NCI-H2196 treated with DMSO at 0.1 percent for 48 hours (cell line): ENCODE measurements around the gene TCEAL3.
"Not testable (repeated sequence)": the region's sequence is repeated elsewhere in the genome, so short reads cannot be mapped to it uniquely, and the experiment has no call there.

ENCODE experiments used
- DNase-seq: peaks from one replicate; lab custom pipeline; 2025; ENCODE audit not compliant: unreplicated experiment; lab: John Stamatoyannopoulos, UW

TCEAL3 gene, protein sequence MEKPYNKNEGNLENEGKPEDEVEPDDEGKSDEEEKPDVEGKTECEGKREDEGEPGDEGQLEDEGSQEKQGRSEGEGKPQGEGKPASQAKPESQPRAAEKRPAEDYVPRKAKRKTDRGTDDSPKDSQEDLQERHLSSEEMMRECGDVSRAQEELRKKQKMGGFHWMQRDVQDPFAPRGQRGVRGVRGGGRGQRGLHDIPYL

DNA sequence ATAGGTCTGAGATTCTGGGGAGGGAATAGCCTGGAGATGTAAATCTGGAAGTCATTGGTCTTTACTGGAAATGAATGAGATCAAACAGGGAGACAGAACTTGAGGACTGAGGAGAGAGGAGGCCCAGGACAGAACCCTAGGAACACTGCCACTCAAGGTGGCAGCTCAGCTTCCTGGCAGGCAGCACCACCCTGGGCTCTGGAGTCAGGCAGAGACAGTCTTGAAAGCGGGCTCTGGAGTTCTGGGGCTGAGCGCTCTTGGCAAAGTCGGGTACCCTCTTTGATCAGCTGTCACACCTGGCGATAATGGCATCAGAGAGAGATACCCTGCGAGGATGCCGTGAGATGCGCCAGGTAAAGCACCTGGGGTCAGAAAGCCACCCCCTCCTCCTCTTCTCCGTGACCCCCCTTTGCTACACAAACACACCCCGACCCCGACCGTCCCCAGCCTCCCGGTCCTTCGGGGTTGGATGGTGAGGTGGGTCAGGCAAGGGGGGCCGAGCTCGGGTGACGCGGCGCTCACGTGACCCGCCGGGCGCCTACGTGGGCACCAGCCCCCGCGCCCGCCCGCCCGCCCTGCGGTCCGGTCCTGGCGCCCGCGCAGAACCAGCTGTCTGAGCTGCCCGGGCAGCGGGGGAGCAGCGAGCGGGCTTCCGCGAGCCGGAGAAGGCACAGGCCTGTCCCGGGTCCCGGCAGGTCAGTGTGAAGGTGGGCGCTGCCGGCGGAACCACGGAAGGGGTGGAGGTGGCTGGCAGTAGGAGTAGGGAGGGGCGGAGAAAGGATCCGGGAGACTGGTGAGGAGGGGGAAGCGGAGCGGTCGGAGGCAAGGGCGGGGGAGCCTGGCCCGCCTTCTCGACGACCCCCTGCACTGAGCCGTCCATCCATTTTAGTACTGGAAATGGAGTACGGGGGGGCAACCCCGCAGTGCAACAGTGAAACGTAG, at the start of gene TCEAL3:
Gene TCEAL3, plus strand, starts transcription at position 600 of the 942 bp plus-strand sequence. CDS start 1,102 bp downstream, outside the sequence.
- DNase-seq, result no peak

DNA sequence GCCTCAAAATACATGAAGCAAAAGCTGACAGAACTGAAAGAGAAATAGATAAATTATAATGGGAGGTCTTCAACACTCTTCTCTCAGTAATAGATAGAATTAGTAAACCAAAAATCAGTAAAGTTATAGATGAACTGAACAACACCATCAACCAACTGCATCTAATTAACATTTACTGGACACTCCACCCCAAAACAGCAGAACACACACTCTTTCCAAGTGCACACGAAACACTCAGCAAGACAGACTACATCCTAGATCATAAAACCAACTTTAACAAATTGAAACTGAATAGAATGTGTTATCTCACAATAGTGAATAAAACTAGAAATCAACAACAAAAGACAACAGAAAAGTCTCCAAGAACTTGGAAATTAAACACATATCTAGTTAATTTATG, 47.5 kb upstream of the TCEAL3 start:
- no peak for DNase-seq

DNA sequence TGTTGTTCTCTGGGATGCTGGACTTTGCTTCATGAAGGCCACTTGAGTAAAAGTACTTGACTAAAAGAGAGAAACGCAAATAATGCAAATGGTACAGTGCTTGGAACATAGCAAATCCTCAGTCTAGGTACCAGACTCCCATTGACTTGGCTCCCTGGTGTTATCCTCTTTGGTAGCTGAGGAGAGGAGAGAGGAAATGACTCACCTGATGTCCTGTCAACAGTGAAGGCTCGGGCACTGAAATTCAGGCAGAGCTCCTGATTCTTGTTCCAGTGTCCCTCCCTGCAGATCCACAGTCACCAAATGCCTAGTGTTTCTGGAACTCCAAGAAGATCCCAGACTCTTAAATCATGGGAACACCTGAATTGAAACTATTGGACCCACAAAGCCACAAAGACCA, 45.0 kb upstream of the TCEAL3 start:
- DNase-seq, result no peak

DNA sequence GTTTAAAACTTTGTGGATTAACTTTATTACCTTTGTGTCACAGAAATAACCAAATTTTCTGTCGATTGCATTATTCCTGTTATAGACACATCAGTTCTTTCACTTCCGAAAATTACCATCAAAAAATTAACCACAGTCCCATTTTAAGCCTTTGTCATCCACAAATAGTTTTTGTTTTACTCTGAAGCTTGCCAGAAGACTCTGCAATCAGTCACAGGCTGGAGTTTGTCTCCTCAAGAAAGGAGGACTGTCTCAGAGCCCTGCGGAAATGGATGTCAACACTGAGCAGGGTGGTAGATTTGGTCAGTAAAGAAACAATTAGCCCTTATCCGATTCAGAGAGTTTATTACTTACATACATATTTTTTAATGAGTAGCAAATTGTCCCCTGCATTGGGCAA, 42.6 kb upstream of the TCEAL3 start:
- no peak for DNase-seq

DNA sequence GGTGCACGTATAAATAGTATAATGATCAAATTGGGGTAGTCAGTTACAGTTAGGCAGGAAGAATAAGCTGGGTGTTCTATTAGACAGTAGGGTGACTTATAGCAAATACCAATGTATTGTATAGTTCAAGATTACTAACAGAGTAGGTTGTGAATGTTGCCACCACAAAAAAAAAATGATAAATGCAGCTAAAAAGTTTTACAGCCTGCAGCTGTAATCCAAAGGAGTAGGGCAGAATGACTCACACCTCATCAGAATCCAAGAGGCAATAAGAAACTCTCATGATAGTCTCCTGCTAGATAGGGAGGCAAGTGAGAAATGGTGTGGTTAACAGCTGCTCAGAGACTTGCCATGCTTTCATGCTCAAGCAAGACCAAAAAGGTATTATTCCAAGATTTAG, 42.0 kb upstream of the TCEAL3 start:
- no peak for DNase-seq

DNA sequence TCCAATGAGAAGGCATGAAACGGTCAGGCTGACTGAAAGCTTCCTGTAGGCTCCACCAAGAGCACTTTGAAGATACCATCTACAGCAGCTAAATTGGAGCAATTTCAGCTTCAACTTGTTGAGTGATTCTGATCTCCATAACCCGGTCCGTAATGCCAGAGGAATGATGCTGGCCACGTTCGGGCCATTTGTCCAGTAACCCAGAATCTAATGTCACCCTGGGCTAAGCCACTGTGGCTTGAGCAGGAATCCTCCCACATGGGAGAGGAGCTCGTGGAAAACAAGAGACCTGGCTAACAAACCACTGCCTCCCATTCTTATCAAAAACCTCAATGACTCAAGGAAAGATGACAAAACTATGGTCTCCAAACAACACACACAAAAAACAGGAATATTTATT, 36.6 kb upstream of the TCEAL3 start:
- no peak for DNase-seq

DNA sequence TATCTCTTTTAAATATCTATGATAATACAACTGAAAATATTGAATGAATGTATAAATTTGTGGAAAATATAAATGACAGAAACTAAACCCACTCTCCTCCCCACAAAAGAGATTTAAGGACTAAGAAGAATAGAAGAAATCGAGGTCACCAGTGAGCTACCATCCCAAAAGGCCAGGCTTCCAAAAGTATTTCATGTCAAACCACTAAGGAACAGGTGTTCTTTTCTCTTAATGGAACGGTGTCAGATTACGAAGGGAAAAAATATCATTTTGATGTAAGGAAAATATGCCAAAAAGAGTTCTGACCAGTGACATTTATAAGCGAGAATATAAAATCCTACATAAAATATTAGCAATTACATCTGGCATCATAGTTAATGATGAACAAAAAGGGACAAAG, 36.0 kb upstream of the TCEAL3 start:
- no peak for DNase-seq

DNA sequence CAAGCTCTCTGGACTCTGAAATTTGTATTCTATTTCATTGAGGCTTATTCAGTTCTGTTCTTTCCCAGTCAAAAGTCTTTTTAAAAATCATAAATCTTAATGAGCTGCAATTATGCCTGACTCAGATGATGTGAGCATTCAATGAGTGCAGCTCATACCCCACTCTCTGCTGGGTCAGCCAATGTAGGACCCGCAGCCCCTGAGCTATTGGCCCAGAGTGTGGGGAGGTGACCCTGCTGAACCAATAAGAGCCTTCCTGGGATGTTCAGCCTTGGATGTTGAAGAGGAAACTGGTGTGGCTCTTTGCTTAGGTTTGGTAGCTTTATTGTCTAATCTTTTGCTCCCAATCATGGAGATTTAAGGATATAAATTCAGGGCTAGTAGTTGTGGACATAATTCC, 34.6 kb upstream of the TCEAL3 start:
- no peak for DNase-seq

DNA sequence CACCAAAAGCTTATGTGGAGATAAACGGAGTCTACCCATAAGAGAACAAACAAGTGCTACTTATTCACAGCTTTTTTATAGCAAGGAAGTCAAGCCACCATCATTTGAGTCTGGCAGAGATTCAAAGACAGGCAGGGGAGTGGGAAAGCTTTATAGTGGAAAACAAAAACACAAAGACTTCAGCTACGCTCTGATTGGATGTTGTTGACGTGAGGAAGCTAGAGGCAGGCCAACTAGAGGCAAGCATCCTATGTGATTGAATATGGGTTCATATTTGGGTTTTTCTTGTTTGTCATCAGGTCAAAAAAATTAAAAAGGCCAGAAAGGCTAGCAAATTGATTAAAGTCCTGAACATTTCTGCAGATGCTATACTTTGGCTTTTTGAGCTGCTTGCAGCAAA, 23.2 kb upstream of the TCEAL3 start:
- no peak for DNase-seq

DNA sequence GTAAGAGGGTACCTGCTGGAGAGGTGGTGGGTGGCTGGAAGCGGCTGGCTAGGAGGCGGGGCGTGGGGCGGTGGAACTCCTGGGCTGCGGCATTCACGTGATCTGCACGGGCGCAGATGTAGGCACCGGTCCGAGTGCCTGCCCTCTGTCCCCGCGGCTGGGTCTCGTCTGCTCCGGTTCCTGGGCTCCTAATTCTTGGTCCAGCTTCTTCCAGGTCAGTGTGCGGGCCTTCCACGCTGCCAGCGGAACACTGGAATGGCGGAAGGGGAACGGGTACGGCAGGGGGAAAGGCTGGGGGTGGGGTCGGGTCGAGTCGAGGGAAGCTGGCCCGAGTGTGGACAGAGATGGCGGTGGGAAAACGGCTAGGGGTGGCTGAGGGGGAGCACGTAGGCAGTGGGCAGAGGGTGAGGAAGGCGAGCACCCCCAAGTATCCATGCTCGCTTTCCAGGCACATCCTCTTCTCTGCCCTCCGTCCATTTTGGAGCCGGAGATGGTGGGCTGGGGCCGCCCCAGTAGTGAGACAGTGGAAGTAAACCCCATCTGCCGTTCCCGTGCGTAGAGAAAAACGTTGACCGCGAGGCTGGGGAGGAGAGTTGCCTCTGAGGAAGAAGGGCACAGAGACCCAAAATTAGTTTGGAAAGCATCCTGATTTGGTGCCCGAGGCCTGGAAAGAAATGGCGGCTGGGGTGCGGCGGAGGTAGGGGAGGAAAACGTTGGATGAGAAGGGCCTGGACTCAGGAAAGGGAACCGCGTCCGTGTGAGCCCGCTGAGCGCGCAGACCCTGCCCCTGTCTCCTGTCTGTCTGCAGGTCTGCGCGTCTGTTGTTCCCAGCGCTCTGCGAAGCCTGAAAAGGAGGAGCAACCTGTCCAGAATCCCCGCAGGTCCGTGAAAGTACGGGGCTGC, 22.1 kb upstream of the TCEAL3 start, which contains the start of gene TCEAL4:
Gene TCEAL4, plus strand, starts transcription at position 105 of the 903 bp plus-strand sequence. CDS start 1,161 bp downstream, outside the sequence.
- no peak for DNase-seq

DNA sequence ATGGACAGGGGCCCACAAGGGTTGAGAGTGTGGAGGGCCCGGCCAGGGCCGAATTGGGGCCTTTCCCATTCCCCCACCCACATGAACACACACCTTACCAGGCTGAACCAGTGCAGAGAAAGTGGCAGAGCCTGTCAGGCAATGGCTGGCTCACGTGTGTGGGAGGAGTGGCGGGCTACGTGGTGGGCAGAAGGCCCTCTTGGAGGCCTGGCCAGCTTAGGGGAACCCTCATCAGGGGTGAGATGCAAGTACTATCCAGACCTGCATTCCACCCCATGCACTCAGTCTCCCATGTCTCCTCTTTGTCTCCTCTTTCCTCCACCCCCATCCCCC, 21.5 kb upstream of the TCEAL3 start:
- DNase-seq, result no peak

DNA sequence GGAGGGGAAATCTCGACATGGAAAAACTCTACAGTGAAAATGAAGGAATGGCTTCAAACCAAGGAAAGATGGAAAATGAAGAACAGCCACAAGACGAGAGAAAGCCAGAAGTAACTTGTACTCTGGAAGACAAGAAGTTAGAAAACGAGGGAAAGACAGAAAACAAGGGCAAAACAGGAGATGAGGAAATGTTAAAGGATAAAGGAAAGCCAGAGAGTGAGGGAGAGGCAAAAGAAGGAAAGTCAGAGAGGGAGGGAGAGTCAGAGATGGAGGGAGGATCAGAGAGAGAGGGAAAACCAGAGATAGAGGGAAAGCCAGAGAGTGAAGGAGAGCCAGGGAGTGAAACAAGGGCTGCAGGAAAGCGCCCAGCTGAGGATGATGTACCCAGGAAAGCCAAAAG, 21.1 kb upstream of the TCEAL3 start:
- no peak for DNase-seq

DNA sequence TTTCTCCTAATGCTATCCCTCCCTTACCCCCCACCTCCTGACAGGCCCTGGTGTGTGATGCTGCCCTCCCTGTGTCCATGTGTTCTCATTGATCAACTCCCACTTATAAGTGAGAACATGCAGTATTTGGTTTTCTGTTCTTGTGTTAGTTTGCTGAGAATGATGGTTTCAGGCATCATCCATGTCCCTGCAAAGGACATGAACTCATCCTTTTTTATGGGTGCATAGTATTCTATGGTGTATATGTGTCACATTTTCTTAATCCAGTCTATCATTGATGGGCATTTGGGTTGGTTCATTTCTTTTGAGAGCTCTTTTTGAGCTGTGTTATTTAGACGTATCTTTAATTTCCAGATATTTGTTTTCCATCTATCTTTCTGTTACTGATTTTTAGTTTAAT, 15.5 kb upstream of the TCEAL3 start:
- DNase-seq, result not testable (repeated sequence)

DNA sequence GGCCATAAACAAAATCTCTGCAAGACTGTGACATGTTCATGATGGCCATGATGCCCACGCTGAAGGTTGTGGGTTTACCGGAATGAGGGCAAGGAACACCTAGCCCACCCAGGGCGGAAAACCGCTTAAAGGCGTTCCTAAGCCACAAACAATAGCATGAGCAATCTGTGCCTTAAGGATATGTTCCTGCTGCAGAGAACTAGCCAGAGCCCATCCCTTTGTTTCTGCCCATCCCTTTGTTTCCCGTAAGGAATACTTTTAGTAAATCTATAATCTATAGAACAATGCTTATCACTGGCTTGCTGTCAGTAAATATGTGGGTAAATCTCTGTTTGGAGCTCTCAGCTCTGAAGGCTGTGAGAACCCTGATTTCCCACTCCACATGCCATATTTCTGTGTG, 12.6 kb upstream of the TCEAL3 start:
- not testable (repeated sequence) for DNase-seq

DNA sequence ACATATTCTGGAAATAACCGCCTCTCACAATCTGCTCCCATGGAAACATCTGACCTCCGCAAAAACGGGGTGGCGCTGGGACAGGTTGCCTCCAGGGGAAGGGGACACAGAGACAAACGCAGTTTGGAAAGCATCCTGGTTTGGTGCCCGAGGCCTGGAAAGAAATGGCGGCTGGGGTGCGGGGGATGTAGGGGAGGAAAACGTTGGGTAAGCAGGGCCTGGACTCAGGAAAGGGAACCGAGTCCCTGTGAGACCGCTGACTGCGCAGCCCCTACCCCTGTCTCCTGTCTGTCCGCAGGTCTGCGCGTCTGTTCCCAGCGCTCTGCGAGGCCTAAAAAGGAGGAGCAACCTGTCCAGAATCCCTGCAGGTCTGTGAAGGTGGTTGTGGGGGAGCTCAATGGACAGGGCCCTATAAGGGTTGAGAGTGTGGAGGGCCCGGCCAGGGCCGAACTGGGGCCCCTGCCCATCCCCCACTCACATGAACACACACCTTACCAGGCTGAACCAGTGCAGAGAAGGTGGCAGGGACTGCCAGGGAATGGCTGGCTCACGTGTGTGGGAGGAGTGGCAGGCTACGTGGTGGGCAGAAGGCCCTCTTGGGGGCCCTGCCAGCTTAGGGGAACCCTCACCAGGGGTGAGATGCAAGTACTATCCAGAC, 672 bp downstream of the TCEAL3 start:
- no peak for DNase-seq

DNA sequence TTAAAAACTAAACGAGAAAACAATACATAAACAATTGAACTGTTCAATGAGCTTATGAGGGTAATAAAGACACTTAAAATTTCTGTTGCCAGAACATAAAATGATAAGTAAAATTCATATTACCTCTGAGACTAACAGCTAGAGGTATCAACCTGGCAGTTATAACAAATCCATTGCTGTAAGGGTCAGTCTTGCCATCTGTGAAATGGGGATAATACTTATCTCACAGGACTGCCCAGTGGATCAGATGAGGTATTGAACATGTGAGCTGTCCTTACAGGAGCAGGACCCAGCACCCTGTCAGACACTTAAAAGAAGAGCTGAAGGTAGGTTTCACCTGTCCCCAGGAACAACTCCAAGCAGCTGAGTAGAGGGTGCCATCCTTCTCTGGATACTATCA, 2.5 kb downstream of the TCEAL3 start:
- DNase-seq, result no peak

DNA sequence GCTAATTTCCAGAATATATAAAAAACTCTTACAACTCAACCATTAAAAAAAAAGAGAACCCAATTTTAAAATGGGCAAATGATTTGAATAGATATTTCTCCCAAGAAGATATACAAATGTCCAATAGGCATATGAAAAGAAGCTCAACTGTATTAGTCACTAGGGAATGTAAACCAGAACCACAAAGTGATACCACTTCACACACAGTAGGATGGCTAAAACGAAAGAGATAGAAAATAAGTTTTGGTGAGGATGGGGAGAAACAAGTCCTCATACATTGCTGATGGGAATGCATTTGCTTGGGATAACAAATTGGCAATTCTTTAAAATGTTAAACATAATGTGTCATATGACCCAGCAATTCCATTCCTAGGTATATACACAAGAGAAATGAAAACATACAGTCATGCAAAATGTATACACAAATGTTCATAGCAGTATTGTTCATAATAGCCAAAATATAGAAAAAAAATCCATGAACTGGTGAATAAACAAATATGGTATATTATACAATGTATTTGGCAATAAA, 5.7 kb downstream of the TCEAL3 start:
- no peak for DNase-seq

DNA sequence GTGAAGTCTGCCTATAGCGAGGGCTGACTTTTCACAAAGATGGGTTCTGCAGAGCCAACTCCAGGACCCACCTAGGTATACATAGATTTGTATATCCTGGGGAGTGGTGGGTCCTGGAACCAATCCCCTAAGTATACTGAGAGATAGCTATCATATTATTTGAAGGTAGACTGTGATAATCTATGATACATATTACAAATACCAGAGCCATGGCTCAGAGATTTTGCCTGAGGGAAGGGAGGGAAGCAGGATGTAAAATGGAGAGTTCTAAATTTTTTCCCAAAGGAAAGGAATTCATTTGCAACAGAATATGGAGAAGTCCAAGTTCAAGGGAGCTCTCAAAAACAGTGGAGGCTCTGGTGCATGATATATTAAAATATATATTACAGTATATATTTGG, 7.2 kb downstream of the TCEAL3 start:
- no peak for DNase-seq

DNA sequence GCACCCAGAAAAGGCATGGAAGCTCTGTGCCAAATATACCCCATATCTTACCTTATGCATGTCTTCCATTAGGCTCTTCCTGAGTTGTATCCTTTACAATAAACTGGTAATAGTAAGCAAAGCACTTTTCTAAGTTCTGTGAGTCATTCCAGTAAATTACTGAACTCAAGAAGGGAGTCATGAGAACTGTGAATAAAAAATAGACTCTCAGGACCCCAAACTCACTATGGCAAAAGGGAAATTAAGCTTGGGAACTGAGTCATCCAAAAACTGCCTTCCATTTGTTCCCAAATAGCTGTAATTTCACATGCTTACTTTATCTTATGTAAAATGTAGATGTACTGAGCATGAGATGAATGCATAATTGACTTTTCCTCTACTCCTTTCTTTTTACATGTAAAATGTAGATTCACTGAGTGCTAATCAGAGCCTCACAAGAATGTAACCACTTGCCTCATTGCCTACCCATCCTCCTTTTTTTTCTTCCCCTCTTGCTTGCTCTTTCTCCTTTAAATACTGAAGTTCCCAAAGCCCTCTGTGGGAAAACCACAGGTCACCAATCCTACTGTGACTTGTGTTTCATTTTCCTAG, 8.1 kb downstream of the TCEAL3 start:
- DNase-seq, result no peak

DNA sequence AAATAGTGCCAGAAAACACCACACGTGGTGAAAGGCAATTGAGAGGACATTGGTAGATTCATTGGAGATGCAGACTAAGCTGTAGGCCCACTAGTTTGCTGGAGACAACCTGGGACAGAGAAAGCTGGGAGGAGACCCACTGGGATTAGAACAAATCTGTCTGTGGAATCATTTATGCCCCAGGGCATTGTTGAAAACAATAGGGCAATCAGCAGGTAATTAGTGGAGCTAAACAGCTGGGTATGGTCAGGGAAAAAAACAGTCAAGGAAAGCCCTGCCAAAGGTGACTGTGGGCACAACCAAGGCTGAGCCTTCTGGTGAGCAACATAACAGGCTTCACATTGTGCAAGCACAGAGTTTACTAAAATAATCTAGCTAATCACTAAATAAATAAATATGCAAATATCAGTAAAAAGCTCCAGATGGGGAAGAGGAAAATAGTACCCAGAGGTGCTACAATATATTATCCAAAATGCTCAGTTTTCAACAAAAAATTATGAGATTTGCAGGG, 9.0 kb downstream of the TCEAL3 start:
- no peak for DNase-seq
